K562 (cell line): ENCODE data around the gene TUT4. TPM values are rescaled to one million over a fixed set of nuclear protein-coding genes. Genes with fewer than 3 reads are reported as not detected.

ENCODE experiments used
- ATF1 ChIP-seq, 2 experiments: fragments of 450-650 bp in 1 of 2; IDR thresholded peaks; 2 replicates each; pipeline ENCODE4 v1.6.1; 2016; ENCODE audit warnings: missing compliant biosample characterization in 1 of 2, missing genetic modification characterization in 1 of 2
- HDAC1 ChIP-seq, 2 experiments: fragments of 450-650 bp; IDR thresholded peaks; 2 replicates each; pipeline ENCODE4 v1.6.1; 2016 to 2017; ENCODE audit warnings: inconsistent platforms in 1 of 2, mild to moderate bottlenecking in 1 of 2, moderate library complexity in 1 of 2
- MNT ChIP-seq, 2 experiments: fragments of 450-650 bp; conservative IDR thresholded peaks; 2 replicates each; pipeline ENCODE4 v1.6.1; 2017; ENCODE audit warnings: mild to moderate bottlenecking in 2 of 2, moderate library complexity in 2 of 2
- NELFE ChIP-seq: IDR thresholded peaks from 2 replicates; pipeline ENCODE4 v1.6.1; 2011; ENCODE audit warnings: mild to moderate bottlenecking; ENCODE audit not compliant: insufficient read depth, insufficient read length
- SMAD4 ChIP-seq: fragments of 250-450 bp; sonication (Bioruptor Pico); conservative IDR thresholded peaks from 2 replicates; pipeline ENCODE4 v1.8.0; 2021; ENCODE audit warnings: inconsistent platforms, mild to moderate bottlenecking, moderate library complexity
- SP1 ChIP-seq: sonication (generic); formaldehyde crosslinking; IDR thresholded peaks from 2 replicates; pipeline ENCODE4 v1.8.1; 2022; ENCODE audit warnings: mild to moderate bottlenecking, missing genetic modification reagents
- TBP ChIP-seq: optimal IDR thresholded peaks from 2 replicates; pipeline ENCODE3; 2011; ENCODE audit warnings: low read depth, low read length, improper control_type of control experiment
- TEAD2 ChIP-seq: fragments of 450-650 bp; IDR thresholded peaks from 2 replicates; pipeline ENCODE4 v1.6.1; 2016; ENCODE audit warnings: missing genetic modification characterization, control low read depth, missing compliant biosample characterization
- ZNF436 ChIP-seq: fragments of 250-450, 450-650 bp; sonication (Bioruptor Pico); formaldehyde crosslinking; IDR thresholded peaks from 2 replicates; pipeline ENCODE4 v1.7.0; 2020; ENCODE audit warnings: mild to moderate bottlenecking
- ZNF584 ChIP-seq: fragments of 200-800 bp; sonication (Bioruptor generic); IDR thresholded peaks from 2 replicates; pipeline ENCODE4 v1.6.1; 2016; ENCODE audit warnings: low read depth, mild to moderate bottlenecking, missing genetic modification characterization, missing compliant biosample characterization
- polyA plus RNA-seq, 8 experiments: library from polyadenylated mRNA; depleted of rRNA in 4 of 8; stranded (reverse) in 5 of 8; unstranded in 3 of 8; fragments of >200 nt; fragmentation: Nextera tagmentation in 2 of 8; fragmentation: Illumina TruSeq in 1 of 8; extraction: Ambion mirVana in 2 of 8; extraction: Trizol in 1 of 8; gene quantifications; 2 replicates each; pipeline versions ENCODE4 v1.2.1 to v1.2.3, GENCODE V29; 2011 to 2014; ENCODE audit warnings: inconsistent platforms in 1 of 8, missing spikeins in 1 of 8
- total RNA-seq, 7 experiments: library from RNA; depleted of rRNA in 6 of 7; stranded (reverse); fragments of >200 nt in 6 of 7; fragmentation: Illumina TruSeq in 2 of 7; extraction: Trizol in 2 of 7; gene quantifications; 2 replicates each; pipeline versions ENCODE4 v1.2.1 to v1.2.3, GENCODE V29; 2011 to 2021; ENCODE audit warnings: low replicate concordance in 1 of 7
- TF ChIP-seq, protein P1 (sequence below): fragments of 200-600 bp; sonication (generic); IDR thresholded peaks from one replicate; pipeline ENCODE4 v1.6.1; 2012; ENCODE audit warnings: mild to moderate bottlenecking, low read depth, low read length, inconsistent platforms
- TF ChIP-seq, protein P2 (sequence below): sonication (generic); IDR thresholded peaks from 2 replicates; pipeline ENCODE4 v1.6.1; 2016
- TF ChIP-seq, protein P3 (sequence below): sonication (generic); formaldehyde crosslinking; IDR thresholded peaks from 2 replicates; pipeline ENCODE4 v1.8.1; 2023; ENCODE audit warnings: mild to moderate bottlenecking, missing genetic modification reagents

Gene TUT4
- total and polyA plus RNA-seq, 9 of the 15 experiments (the other 6 are each of a cell fraction or from before 2014, with no cell fraction given) = 15.8 to 53.5 (median 36.7) TPM

- TF ChIP-seq ATF1 (CRISPR knock-in tag; IDR thresholded peaks at IDR 0.05) = no peak
- peak; percentile 34; the same call in 1 of the 2 replicates for TF ChIP-seq ATF1 (tag; IDR thresholded peaks at IDR 0.05)
- TF ChIP-seq TBP = no peak
- TF ChIP-seq ZNF584 (CRISPR knock-in tag) = no peak
- no peak for TF ChIP-seq SP1 (CRISPR knock-in tag)
- TF ChIP-seq HDAC1 (IDR thresholded peaks at IDR 0.05) = no peak
- no peak for TF ChIP-seq SMAD4
- no peak for TF ChIP-seq NELFE
- TF ChIP-seq TEAD2 = no peak
- TF ChIP-seq, protein P1, sequence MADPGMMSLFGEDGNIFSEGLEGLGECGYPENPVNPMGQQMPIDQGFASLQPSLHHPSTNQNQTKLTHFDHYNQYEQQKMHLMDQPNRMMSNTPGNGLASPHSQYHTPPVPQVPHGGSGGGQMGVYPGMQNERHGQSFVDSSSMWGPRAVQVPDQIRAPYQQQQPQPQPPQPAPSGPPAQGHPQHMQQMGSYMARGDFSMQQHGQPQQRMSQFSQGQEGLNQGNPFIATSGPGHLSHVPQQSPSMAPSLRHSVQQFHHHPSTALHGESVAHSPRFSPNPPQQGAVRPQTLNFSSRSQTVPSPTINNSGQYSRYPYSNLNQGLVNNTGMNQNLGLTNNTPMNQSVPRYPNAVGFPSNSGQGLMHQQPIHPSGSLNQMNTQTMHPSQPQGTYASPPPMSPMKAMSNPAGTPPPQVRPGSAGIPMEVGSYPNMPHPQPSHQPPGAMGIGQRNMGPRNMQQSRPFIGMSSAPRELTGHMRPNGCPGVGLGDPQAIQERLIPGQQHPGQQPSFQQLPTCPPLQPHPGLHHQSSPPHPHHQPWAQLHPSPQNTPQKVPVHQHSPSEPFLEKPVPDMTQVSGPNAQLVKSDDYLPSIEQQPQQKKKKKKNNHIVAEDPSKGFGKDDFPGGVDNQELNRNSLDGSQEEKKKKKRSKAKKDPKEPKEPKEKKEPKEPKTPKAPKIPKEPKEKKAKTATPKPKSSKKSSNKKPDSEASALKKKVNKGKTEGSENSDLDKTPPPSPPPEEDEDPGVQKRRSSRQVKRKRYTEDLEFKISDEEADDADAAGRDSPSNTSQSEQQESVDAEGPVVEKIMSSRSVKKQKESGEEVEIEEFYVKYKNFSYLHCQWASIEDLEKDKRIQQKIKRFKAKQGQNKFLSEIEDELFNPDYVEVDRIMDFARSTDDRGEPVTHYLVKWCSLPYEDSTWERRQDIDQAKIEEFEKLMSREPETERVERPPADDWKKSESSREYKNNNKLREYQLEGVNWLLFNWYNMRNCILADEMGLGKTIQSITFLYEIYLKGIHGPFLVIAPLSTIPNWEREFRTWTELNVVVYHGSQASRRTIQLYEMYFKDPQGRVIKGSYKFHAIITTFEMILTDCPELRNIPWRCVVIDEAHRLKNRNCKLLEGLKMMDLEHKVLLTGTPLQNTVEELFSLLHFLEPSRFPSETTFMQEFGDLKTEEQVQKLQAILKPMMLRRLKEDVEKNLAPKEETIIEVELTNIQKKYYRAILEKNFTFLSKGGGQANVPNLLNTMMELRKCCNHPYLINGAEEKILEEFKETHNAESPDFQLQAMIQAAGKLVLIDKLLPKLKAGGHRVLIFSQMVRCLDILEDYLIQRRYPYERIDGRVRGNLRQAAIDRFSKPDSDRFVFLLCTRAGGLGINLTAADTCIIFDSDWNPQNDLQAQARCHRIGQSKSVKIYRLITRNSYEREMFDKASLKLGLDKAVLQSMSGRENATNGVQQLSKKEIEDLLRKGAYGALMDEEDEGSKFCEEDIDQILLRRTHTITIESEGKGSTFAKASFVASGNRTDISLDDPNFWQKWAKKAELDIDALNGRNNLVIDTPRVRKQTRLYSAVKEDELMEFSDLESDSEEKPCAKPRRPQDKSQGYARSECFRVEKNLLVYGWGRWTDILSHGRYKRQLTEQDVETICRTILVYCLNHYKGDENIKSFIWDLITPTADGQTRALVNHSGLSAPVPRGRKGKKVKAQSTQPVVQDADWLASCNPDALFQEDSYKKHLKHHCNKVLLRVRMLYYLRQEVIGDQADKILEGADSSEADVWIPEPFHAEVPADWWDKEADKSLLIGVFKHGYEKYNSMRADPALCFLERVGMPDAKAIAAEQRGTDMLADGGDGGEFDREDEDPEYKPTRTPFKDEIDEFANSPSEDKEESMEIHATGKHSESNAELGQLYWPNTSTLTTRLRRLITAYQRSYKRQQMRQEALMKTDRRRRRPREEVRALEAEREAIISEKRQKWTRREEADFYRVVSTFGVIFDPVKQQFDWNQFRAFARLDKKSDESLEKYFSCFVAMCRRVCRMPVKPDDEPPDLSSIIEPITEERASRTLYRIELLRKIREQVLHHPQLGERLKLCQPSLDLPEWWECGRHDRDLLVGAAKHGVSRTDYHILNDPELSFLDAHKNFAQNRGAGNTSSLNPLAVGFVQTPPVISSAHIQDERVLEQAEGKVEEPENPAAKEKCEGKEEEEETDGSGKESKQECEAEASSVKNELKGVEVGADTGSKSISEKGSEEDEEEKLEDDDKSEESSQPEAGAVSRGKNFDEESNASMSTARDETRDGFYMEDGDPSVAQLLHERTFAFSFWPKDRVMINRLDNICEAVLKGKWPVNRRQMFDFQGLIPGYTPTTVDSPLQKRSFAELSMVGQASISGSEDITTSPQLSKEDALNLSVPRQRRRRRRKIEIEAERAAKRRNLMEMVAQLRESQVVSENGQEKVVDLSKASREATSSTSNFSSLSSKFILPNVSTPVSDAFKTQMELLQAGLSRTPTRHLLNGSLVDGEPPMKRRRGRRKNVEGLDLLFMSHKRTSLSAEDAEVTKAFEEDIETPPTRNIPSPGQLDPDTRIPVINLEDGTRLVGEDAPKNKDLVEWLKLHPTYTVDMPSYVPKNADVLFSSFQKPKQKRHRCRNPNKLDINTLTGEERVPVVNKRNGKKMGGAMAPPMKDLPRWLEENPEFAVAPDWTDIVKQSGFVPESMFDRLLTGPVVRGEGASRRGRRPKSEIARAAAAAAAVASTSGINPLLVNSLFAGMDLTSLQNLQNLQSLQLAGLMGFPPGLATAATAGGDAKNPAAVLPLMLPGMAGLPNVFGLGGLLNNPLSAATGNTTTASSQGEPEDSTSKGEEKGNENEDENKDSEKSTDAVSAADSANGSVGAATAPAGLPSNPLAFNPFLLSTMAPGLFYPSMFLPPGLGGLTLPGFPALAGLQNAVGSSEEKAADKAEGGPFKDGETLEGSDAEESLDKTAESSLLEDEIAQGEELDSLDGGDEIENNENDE = no peak
- TF ChIP-seq, protein P2, sequence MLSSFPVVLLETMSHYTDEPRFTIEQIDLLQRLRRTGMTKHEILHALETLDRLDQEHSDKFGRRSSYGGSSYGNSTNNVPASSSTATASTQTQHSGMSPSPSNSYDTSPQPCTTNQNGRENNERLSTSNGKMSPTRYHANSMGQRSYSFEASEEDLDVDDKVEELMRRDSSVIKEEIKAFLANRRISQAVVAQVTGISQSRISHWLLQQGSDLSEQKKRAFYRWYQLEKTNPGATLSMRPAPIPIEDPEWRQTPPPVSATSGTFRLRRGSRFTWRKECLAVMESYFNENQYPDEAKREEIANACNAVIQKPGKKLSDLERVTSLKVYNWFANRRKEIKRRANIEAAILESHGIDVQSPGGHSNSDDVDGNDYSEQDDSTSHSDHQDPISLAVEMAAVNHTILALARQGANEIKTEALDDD = no peak
- no peak for TF ChIP-seq ZNF436 (CRISPR knock-in tag)
- TF ChIP-seq, protein P3, sequence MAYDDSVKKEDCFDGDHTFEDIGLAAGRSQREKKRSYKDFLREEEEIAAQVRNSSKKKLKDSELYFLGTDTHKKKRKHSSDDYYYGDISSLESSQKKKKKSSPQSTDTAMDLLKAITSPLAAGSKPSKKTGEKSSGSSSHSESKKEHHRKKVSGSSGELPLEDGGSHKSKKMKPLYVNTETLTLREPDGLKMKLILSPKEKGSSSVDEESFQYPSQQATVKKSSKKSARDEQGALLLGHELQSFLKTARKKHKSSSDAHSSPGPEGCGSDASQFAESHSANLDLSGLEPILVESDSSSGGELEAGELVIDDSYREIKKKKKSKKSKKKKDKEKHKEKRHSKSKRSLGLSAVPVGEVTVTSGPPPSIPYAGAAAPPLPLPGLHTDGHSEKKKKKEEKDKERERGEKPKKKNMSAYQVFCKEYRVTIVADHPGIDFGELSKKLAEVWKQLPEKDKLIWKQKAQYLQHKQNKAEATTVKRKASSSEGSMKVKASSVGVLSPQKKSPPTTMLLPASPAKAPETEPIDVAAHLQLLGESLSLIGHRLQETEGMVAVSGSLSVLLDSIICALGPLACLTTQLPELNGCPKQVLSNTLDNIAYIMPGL = no peak
- TF ChIP-seq MNT (conservative IDR thresholded peaks at IDR 0.05) = no peak
Measured at GRCh38 chr1:52571783-52572182, 18.9 kb upstream of the TUT4 start (continued).
